Esophagus squamous epithelium (tissue), 5 donors: ENCODE measurements around the gene COL18A1. TPM values are rescaled to one million over a fixed set of nuclear protein-coding genes. Genes with fewer than 3 reads are reported as not detected.

Experiments
- DNase-seq: peaks from one replicate; lab custom pipeline; 2025; lab: John Stamatoyannopoulos, UW
- H3K27ac ChIP-seq, 4 donors: fragments of 200-600 bp; sonication (generic); one replicate each; pipeline ENCODE4 v1.5.1; 2016 to 2019; ENCODE audit warnings: mild to moderate bottlenecking in 1 of 4
- H3K27me3 ChIP-seq, 4 donors: fragments of 200-600 bp; sonication (generic); 1 replicate in 3 of 4; 2 replicates in 1 of 4; pipeline versions ENCODE4 v1.5.1 to v1.6.0; 2017 to 2021; ENCODE audit warnings: antibody characterized with exemption in 1 of 4
- H3K36me3 ChIP-seq, 3 donors: fragments of 200-600 bp; sonication (generic); one replicate each; pipeline ENCODE4 v1.5.1; 2016 to 2019
- H3K4me1 ChIP-seq, 3 donors: fragments of 200-600 bp; sonication (generic); one replicate each; pipeline ENCODE4 v1.5.1; 2017 to 2019
- H3K4me3 ChIP-seq, 4 donors: fragments of 200-600 bp; sonication (generic); 1 replicate in 3 of 4; 2 replicates in 1 of 4; pipeline ENCODE4 v1.5.1; 2016 to 2019; ENCODE audit warnings: mild to moderate bottlenecking in 2 of 4, moderate library complexity in 1 of 4
- H3K9me3 ChIP-seq, 3 donors: fragments of 200-600 bp; sonication (generic); one replicate each; pipeline ENCODE4 v1.5.1; 2016 to 2019
- POLR2A ChIP-seq, 4 donors: fragments of 450-650 bp; IDR thresholded peaks; one replicate each; pipeline ENCODE4 v1.6.1; 2017; ENCODE audit warnings: antibody characterized with exemption in 4 of 4, mild to moderate bottlenecking in 4 of 4, moderate library complexity in 3 of 4
- WGBS, 2 donors: methylation state at CpG; one replicate each; pipeline ENCODE4 v1.1.5; 2018; 5-methylcytosine and 5-hydroxymethylcytosine counted together
- intact Hi-C: fragments of 100-400 bp; cut with DNase I; formaldehyde crosslinking; loops from one replicate; pipeline ENCODE4 v1.15.0; 2022
- total RNA-seq, 4 donors: library from RNA; depleted of rRNA; stranded (reverse); fragments of >200 nt; gene quantifications; one replicate each; pipeline ENCODE4 v1.1.0, GENCODE V29; 2016
- TF ChIP-seq, protein P1 (sequence below), 6 experiments: fragments of 450-650 bp in 4 of 6; fragments of 200-600 bp in 2 of 6; sonication (generic) in 2 of 6; IDR thresholded peaks; one replicate each; pipeline ENCODE4 v1.5.1; 2016 to 2019; ENCODE audit warnings: antibody characterized with exemption in 6 of 6, mild to moderate bottlenecking in 4 of 6, moderate library complexity in 4 of 6
- donor health status: DM: yes; HTN: yes; CAD: no.

Gene COL18A1
- total RNA-seq, 4 donors from 2014 or later, result 38.9 to 69.0 (median 52.5) TPM

DNA sequence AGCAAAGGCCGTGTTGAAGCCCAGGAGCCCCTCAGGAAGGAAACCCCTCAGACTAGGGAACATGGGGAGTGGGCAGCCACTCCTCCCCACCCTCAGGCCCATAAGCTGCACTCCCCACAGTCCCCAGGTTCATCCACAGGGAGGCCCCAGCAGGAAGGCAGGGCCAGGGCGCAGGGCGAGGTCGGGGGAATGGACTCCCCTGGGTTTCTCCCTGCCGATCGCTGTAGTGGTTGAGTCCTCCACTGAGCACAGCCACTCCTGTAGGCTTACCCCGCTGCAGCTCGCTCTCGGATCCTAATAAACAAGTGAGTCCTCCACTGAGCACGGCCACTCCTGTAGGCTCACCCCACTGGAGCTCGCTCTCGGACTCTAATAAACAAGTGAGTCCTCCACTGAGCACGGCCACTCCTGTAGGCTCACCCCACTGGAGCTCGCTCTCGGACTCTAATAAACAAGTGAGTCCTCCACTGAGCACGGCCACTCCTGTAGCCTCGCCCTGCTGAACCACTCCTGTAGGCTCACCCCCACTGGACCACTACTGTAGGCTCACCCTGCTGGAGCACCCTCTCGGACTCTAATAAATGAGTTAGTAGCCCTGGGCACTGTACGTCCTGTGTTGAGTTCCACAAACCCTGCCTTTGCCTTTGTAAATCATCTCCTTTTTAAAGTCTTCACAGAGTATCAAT is 16.2 kb upstream of the COL18A1 start:
- Histone ChIP-seq H3K9me3 (no peaks in the 10 kb centered on the region), H3K4me3 (no peak overlapping the region), H3K27me3 (peaks cover 0 to 75% (median 0%) of the 10 kb centered on the region in 4 donors), H3K4me1 (peaks cover 7 to 22% (median 12%) of the 10 kb centered on the region in 3 donors), H3K36me3 (no peaks in the 10 kb centered on the region), H3K27ac (peak overlapping the region in 2 of 4 donors; percentile 29 to 34)
- no peak for DNase-seq
- intact Hi-C loops, result no loop called here
- WGBS, 2 donors, result 76 to 84% methylated on average over 10 to 15 of the region's 19 CpGs
- TF ChIP-seq, protein P1, sequence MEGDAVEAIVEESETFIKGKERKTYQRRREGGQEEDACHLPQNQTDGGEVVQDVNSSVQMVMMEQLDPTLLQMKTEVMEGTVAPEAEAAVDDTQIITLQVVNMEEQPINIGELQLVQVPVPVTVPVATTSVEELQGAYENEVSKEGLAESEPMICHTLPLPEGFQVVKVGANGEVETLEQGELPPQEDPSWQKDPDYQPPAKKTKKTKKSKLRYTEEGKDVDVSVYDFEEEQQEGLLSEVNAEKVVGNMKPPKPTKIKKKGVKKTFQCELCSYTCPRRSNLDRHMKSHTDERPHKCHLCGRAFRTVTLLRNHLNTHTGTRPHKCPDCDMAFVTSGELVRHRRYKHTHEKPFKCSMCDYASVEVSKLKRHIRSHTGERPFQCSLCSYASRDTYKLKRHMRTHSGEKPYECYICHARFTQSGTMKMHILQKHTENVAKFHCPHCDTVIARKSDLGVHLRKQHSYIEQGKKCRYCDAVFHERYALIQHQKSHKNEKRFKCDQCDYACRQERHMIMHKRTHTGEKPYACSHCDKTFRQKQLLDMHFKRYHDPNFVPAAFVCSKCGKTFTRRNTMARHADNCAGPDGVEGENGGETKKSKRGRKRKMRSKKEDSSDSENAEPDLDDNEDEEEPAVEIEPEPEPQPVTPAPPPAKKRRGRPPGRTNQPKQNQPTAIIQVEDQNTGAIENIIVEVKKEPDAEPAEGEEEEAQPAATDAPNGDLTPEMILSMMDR (IDR thresholded peaks at IDR 0.05), result no peak
- no peak for TF ChIP-seq POLR2A (IDR thresholded peaks at IDR 0.05)

DNA sequence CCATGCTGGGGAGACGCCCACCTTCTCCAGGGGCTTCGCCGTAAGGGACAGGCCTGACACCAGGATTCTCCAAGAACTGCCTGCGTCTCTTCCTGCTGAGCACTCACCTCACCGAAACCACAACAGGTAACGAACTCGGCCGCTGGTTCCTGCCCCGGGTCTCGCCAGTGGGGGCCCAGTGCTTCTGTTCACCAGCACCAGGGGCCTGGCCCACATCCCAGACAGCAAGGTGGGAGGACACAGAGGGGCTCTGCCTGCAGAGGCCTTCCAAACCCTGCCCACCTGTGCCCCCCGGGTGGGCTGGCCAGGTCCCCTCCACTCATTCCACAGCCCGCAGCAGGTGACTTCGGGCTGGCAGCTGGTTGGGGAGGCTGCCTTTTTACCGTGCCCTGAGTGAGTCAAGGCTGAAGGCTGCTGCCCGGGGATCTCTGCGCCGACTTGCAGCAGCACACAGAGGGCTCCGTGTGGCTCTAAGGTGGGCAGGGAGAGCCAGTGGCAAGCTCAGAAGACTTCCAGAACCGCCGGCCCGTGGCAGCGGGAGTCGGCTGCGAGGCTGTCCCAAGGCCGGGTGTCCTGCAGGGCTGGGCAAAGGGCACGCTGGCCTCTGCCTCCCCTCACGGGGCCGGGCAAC is 14.7 kb upstream of the COL18A1 start:
- WGBS, 2 donors, result 90 to 92% methylated on average over 5 to 12 of the region's 28 CpGs
- intact Hi-C loops, result no loop called here
- DNase-seq, result no peak
- no peak overlapping the region for H3K27ac ChIP-seq
- no peaks in the 10 kb centered on the region for H3K9me3 ChIP-seq
- no peaks in the 10 kb centered on the region for H3K36me3 ChIP-seq
- H3K27me3 ChIP-seq, result peaks cover 0 to 64% (median 0%) of the 10 kb centered on the region in 4 donors
- TF ChIP-seq, protein P1 (IDR thresholded peaks at IDR 0.05), result no peak
- TF ChIP-seq POLR2A (IDR thresholded peaks at IDR 0.05), result no peak
- H3K4me3 ChIP-seq, result no peak overlapping the region
- peaks cover 7 to 22% (median 12%) of the 10 kb centered on the region in 3 donors for H3K4me1 ChIP-seq

DNA sequence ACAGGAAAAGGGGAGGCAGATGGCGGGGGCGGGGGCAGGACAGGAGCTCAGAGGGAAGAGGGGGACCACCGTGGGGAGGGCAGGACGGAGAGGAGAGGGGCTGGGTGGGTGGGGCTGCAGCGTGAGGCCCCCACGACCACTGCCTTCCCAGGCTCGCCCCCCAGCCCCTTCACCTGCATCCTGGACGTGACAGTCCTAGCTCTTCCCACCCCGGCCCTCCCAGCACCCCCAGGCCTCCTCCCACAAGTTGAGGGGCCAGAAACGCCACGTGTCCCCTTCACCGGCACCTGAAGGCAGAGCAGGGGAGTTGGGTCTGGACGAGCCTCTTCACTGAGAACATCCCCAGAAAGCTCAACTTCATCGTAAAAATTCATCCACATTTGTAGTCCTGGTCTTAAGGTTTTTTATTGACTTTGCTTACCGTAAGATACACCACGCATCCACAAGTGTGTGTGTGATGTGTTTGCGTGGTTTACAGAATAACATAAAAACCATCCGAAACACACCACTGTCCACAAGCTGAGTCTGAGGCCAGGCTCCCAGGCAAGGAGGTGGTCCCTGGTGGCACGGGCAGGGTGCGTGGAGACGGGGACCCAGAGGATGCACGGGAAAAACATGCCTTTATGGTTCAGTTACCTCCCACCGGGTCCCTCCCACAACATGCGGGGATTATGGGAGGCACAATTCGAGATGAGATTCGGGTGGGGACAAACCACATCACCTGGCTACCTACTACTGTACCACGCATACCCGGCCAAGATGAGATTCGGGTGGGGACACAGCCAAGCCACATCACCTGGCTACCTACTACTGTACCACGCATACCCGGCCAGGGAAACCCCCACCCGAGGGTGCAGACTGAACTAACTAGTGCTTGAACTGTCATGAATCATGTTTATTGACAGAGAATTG is 13.9 kb upstream of the COL18A1 start:
- intact Hi-C loops, result no loop called here
- no peak for DNase-seq
- peaks cover 0 to 56% (median 0%) of the 10 kb centered on the region in 4 donors for H3K27me3 ChIP-seq
- 82 to 83% methylated on average over 23 of the region's 32 CpGs for WGBS, 2 donors
- H3K4me1 ChIP-seq, result peaks cover 7 to 19% (median 12%) of the 10 kb centered on the region in 3 donors
- H3K9me3 ChIP-seq, result no peaks in the 10 kb centered on the region
- H3K36me3 ChIP-seq, result no peaks in the 10 kb centered on the region
- no peak overlapping the region for H3K4me3 ChIP-seq
- no peak overlapping the region for H3K27ac ChIP-seq
- TF ChIP-seq POLR2A (IDR thresholded peaks at IDR 0.05), result no peak
- TF ChIP-seq, protein P1 (IDR thresholded peaks at IDR 0.05), result no peak

DNA sequence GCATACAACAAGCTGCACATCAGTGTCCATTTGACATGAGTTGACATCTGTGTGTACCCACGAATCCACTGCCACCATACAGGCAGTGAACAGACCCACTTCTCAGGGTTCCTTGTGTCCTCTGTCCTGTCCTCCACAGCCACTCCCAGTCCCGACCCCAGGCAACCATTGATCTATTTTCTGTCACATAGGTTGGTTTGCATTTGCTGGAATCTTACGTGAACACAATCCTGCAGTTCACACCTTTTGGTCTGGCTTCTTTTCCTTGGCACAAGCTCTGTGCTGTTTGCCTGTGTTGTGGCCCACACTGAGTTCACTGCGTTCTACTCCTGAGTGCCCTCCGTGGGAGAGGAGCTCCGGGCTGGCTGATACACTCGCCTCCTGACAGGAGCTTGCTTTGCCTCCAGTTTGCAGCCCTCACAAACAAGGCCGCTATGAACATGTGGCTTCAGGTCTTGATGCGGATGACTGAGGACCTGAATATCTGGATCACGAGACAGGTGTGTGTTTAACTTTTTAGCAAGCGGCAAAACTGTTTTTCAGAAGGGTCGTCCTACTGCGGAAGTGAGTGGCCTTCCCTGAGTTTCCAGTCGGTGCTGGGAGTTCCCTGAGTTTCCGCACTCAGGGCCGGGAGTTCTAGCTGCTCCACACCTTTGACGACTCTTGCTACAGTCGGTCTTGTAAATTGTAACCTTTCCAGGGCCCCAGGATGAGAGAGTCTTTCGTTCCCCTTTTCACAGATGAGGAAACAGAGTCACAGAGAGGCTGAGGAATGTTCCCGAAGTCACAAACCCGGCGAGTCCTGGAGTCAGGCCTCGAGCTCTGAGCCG is 13.0 kb upstream of the COL18A1 start:
- no peak overlapping the region for H3K27ac ChIP-seq
- intact Hi-C loops, result no loop called here
- WGBS, 2 donors, result 79 to 83% methylated on average over 12 to 23 of the region's 24 CpGs

More for the DNA sequence above, 13.0 kb upstream of the COL18A1 start:
- Histone ChIP-seq H3K4me3 (no peak overlapping the region), H3K36me3 (no peaks in the 10 kb centered on the region), H3K27me3 (peaks cover 0 to 57% (median 0%) of the 10 kb centered on the region in 4 donors), H3K9me3 (no peaks in the 10 kb centered on the region), H3K4me1 (peaks cover 4 to 11% (median 4%) of the 10 kb centered on the region in 3 donors)
- no peak for DNase-seq
- no peak for TF ChIP-seq POLR2A (IDR thresholded peaks at IDR 0.05)
- TF ChIP-seq, protein P1 (IDR thresholded peaks at IDR 0.05), result no peak
